K562 (cell line): ENCODE measurements around the gene USH1G. TPM values are rescaled to one million over a fixed set of nuclear protein-coding genes. Genes with fewer than 3 reads are reported as not detected.

Experiments
- ATAC-seq: fragments of 200-7000 bp; cut with Tn5 transposase; 3 replicates; pipeline ENCODE4 v1.9.1; 2020; ENCODE audit warnings: moderate library complexity
- BruUV-seq: library from RNA; stranded (reverse); fragments of 400-500 nt; replicated peaks from 2 replicates; lab custom pipeline; 2021; lab: Mats Ljungman, UMichigan
- CTCF ChIA-PET: fragments of 300-600 bp; formaldehyde crosslinking; extraction: SDS; loops from one replicate; lab custom pipeline; 2021; ENCODE audit warnings: low intra/inter-chr PET ratio; lab: Yijun Ruan, JAX
- POLR2A ChIA-PET: fragments of 300-600, 350-650 bp; sonication (Branson Sonifier 250); formaldehyde crosslinking; extraction: SDS; loops from one replicate; lab custom pipeline; 2021; ENCODE audit warnings: antibody characterized with exemption, inconsistent platforms; lab: Yijun Ruan, JAX
- DNase-seq, 4 experiments: peaks; one replicate each; pipeline versions ENCODE4 v3.0.0 to v3.0.0-alpha.2; 2011 to 2018; ENCODE audit warnings: low spot score in 3 of 4, mixed read lengths in 3 of 4; ENCODE audit errors: extremely low read depth in 1 of 4
- FAIRE-seq: peaks from 2 replicates; lab custom pipeline; 2011; peaks lifted over from hg19 to GRCh38; lab: Jason Lieb, UNC
- H2AFZ ChIP-seq: 2 replicates; pipeline ENCODE4 v1.6.0; 2011; ENCODE audit warnings: low read depth, low read length, control low read depth, inconsistent platforms
- H3K27ac ChIP-seq: fragments of 200-600 bp; 3 replicates; pipeline ENCODE4 v1.8.0; 2011; ENCODE audit warnings: low read depth, mild to moderate bottlenecking, control low read depth, inconsistent platforms, low read length, moderate library complexity, mixed read lengths; ENCODE audit errors: extremely low read depth
- H3K27me3 ChIP-seq, 2 experiments: fragments of 300-600 bp in 1 of 2; 2 replicates in 1 of 2; 3 replicates in 1 of 2; pipeline versions ENCODE4 v1.6.0 to v1.8.0; 2011; ENCODE audit warnings: inconsistent platforms in 2 of 2, low read length in 2 of 2, mild to moderate bottlenecking in 1 of 2, mixed read lengths in 1 of 2, moderate library complexity in 1 of 2; ENCODE audit not compliant: control insufficient read depth in 2 of 2, insufficient read depth in 2 of 2
- H3K36me3 ChIP-seq: fragments of 300-600 bp; 3 replicates; pipeline ENCODE4 v1.8.0; 2011; ENCODE audit warnings: mild to moderate bottlenecking, low read length, inconsistent platforms; ENCODE audit not compliant: control insufficient read depth, insufficient read depth
- H3K4me1 ChIP-seq, 2 experiments: fragments of 200-600 bp in 1 of 2; replicated peaks in 1 of 2; 2 replicates in 1 of 2; 3 replicates in 1 of 2; pipeline versions ENCODE4 v1.5.1 to v1.8.0; 2011; ENCODE audit warnings: inconsistent platforms in 2 of 2, low read length in 2 of 2, mild to moderate bottlenecking in 1 of 2, mixed read lengths in 1 of 2, moderate library complexity in 1 of 2; ENCODE audit not compliant: control insufficient read depth in 2 of 2, insufficient read depth in 2 of 2
- H3K4me2 ChIP-seq: 2 replicates; pipeline ENCODE4 v1.6.1; 2011; ENCODE audit warnings: low read length, control low read depth, inconsistent platforms, mixed read lengths; ENCODE audit not compliant: insufficient read depth
- H3K4me3 ChIP-seq: fragments of 200-600 bp; sonication (generic), shearing (Covaris generic); 2 replicates; pipeline ENCODE4 v1.5.1; 2016; ENCODE audit warnings: control low read depth, inconsistent platforms
- H3K79me2 ChIP-seq: fragments of 200-600 bp; 3 replicates; pipeline ENCODE4 v1.8.0; 2011; ENCODE audit warnings: low read length, inconsistent platforms; ENCODE audit not compliant: control insufficient read depth, insufficient read depth
- H3K9ac ChIP-seq, 2 experiments: 2 replicates each; pipeline versions ENCODE4 v1.6.0 to v1.6.1; 2011; ENCODE audit warnings: low read depth in 2 of 2, low read length in 2 of 2, control low read depth in 1 of 2, inconsistent platforms in 1 of 2, mild to moderate bottlenecking in 1 of 2, mixed read lengths in 1 of 2; ENCODE audit not compliant: insufficient read depth in 1 of 2
- H3K9me1 ChIP-seq: one replicate; pipeline ENCODE4 v1.6.0; 2011; ENCODE audit warnings: inconsistent platforms, mild to moderate bottlenecking, low read length, moderate library complexity; ENCODE audit not compliant: control insufficient read depth, insufficient read depth
- H3K9me3 ChIP-seq: replicated peaks from 2 replicates; pipeline ENCODE4 v1.5.1; 2011; ENCODE audit warnings: low read depth, low read length, inconsistent platforms; ENCODE audit not compliant: control insufficient read depth, insufficient read depth
- H4K20me1 ChIP-seq: replicated peaks from 2 replicates; pipeline ENCODE4 v1.6.1; 2011; ENCODE audit warnings: low read length, inconsistent platforms, mixed read lengths; ENCODE audit not compliant: control insufficient read depth, insufficient read depth
- KLF10 ChIP-seq: fragments of 250-450 bp; sonication (Bioruptor Pico); IDR thresholded peaks from 2 replicates; pipeline ENCODE4 v1.6.1; 2021; ENCODE audit warnings: matching md5 sums
- LEF1 ChIP-seq: fragments of 450-650 bp; IDR thresholded peaks from 2 replicates; pipeline ENCODE4 v1.6.1; 2016; ENCODE audit warnings: mild to moderate bottlenecking
- NR1H2 ChIP-seq: sonication (generic); formaldehyde crosslinking; IDR thresholded peaks from 2 replicates; pipeline ENCODE4 v1.4.0; 2020; ENCODE audit warnings: mild to moderate bottlenecking, missing genetic modification reagents
- PPARD ChIP-seq: fragments of 250-450 bp; sonication (Bioruptor Pico); IDR thresholded peaks from 2 replicates; pipeline ENCODE4 v1.8.0; 2022; ENCODE audit warnings: inconsistent platforms, mild to moderate bottlenecking, moderate library complexity
- RBM15 ChIP-seq: fragments of 200-400 bp; formaldehyde crosslinking; IDR thresholded peaks from 2 replicates; pipeline ENCODE4 v1.6.1; 2018; ENCODE audit warnings: mild to moderate bottlenecking, low read length, moderate library complexity; ENCODE audit not compliant: insufficient read depth
- SMAD3 ChIP-seq: fragments of 450-650 bp; formaldehyde crosslinking; conservative IDR thresholded peaks from 2 replicates; pipeline ENCODE4 v1.4.0; 2020; ENCODE audit warnings: mild to moderate bottlenecking
- ZBTB12 ChIP-seq: fragments of 250-450 bp; sonication (Bioruptor Pico); IDR thresholded peaks from 2 replicates; pipeline ENCODE4 v1.4.0; 2020
- ZNF324 ChIP-seq: fragments of 250-450 bp; sonication (Bioruptor Pico); IDR thresholded peaks from 2 replicates; pipeline ENCODE4 v1.4.0; 2020; ENCODE audit warnings: mild to moderate bottlenecking
- WGBS: fragments of 100-300 bp; shearing (Covaris generic); methylation state at CpG from one replicate; pipeline ENCODE4 v1.1.6; 2016; ENCODE audit warnings: low coverage, mixed read lengths; ENCODE audit not compliant: insufficient coverage; ENCODE audit errors: missing lambda C conversion rate; 5-methylcytosine and 5-hydroxymethylcytosine counted together
- in situ Hi-C: fragments of 300-500 bp; cut with MboI; formaldehyde crosslinking; loops from 4 replicates; pipeline ENCODE4 v1.15.0; 2018; ENCODE audit warnings: inconsistent platforms, mixed read lengths
- intact Hi-C: fragments of 100-400 bp; cut with micrococcal nuclease; formaldehyde crosslinking; loops from 2 replicates; pipeline ENCODE4 v1.14.2; 2022
- polyA plus RNA-seq, 8 experiments: library from polyadenylated mRNA; depleted of rRNA in 4 of 8; stranded (reverse) in 5 of 8; unstranded in 3 of 8; fragments of >200 nt; fragmentation: Nextera tagmentation in 2 of 8; fragmentation: Illumina TruSeq in 1 of 8; extraction: Ambion mirVana in 2 of 8; extraction: Trizol in 1 of 8; gene quantifications; 2 replicates each; pipeline versions ENCODE4 v1.2.1 to v1.2.3, GENCODE V29; 2011 to 2014; ENCODE audit warnings: inconsistent platforms in 1 of 8, missing spikeins in 1 of 8
- total RNA-seq, 7 experiments: library from RNA; depleted of rRNA in 6 of 7; stranded (reverse); fragments of >200 nt in 6 of 7; fragmentation: Illumina TruSeq in 2 of 7; extraction: Trizol in 2 of 7; gene quantifications; 2 replicates each; pipeline versions ENCODE4 v1.2.1 to v1.2.3, GENCODE V29; 2011 to 2021; ENCODE audit warnings: low replicate concordance in 1 of 7
- TF ChIP-seq, protein P1 (sequence below): fragments of 250-450 bp; sonication (Bioruptor Pico); IDR thresholded peaks from 2 replicates; pipeline ENCODE4 v1.8.0; 2022; ENCODE audit warnings: moderate library complexity, mild to moderate bottlenecking, inconsistent platforms
- TF ChIP-seq, protein P2 (sequence below), 2 experiments: fragments of 450-650 bp in 1 of 2; sonication (generic) in 1 of 2; formaldehyde crosslinking in 1 of 2; IDR thresholded peaks; 2 replicates each; pipeline versions ENCODE4 v1.7.1 to v1.9.0; 2016 to 2022; ENCODE audit warnings: inconsistent platforms in 1 of 2, mild to moderate bottlenecking in 1 of 2, missing genetic modification reagents in 1 of 2

USH1G gene
- total and polyA plus RNA-seq, 9 of the 15 experiments (the other 6 are each of a cell fraction or from before 2014, with no cell fraction given), result 0.22 to 1.00 (median 0.64) TPM; not detected in 2

GRCh38 chr17:74959826-74960515 is 36.9 kb upstream of the USH1G start:
- intact Hi-C loops, result loop anchor here (1.0 to 5.0 kb wide), 5 partner anchors 93 to 453 kb away; no protein-coding TSS in a partner anchor
- ATAC-seq, result peak; percentile 55
- TF ChIP-seq, protein P1, sequence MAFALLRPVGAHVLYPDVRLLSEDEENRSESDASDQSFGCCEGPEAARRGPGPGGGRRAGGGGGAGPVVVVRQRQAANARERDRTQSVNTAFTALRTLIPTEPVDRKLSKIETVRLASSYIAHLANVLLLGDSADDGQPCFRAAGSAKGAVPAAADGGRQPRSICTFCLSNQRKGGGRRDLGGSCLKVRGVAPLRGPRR (CRISPR knock-in tag), result no peak
- TF ChIP-seq NR1H2 (CRISPR knock-in tag) (no peak), KLF10 (no peak), RBM15 (no peak), ZBTB12 (no peak), ZNF324 (CRISPR knock-in tag) (no peak), LEF1 (no peak), SMAD3 (CRISPR knock-in tag) (no peak), PPARD (CRISPR knock-in tag) (no peak)
- TF ChIP-seq, protein P2, sequence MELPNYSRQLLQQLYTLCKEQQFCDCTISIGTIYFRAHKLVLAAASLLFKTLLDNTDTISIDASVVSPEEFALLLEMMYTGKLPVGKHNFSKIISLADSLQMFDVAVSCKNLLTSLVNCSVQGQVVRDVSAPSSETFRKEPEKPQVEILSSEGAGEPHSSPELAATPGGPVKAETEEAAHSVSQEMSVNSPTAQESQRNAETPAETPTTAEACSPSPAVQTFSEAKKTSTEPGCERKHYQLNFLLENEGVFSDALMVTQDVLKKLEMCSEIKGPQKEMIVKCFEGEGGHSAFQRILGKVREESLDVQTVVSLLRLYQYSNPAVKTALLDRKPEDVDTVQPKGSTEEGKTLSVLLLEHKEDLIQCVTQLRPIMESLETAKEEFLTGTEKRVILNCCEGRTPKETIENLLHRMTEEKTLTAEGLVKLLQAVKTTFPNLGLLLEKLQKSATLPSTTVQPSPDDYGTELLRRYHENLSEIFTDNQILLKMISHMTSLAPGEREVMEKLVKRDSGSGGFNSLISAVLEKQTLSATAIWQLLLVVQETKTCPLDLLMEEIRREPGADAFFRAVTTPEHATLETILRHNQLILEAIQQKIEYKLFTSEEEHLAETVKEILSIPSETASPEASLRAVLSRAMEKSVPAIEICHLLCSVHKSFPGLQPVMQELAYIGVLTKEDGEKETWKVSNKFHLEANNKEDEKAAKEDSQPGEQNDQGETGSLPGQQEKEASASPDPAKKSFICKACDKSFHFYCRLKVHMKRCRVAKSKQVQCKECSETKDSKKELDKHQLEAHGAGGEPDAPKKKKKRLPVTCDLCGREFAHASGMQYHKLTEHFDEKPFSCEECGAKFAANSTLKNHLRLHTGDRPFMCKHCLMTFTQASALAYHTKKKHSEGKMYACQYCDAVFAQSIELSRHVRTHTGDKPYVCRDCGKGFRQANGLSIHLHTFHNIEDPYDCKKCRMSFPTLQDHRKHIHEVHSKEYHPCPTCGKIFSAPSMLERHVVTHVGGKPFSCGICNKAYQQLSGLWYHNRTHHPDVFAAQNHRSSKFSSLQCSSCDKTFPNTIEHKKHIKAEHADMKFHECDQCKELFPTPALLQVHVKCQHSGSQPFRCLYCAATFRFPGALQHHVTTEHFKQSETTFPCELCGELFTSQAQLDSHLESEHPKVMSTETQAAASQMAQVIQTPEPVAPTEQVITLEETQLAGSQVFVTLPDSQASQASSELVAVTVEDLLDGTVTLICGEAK (IDR thresholded peaks at IDR 0.05), result no peak
- TF ChIP-seq, protein P2 (CRISPR knock-in tag; IDR thresholded peaks at IDR 0.05), result no peak

More at GRCh38 chr17:74959826-74960515, 36.9 kb upstream of the USH1G start:
- Histone ChIP-seq H3K9ac (peak overlapping the region in 1 of 2 experiments; percentile 44; a peak in 2 of 4 replicates), H3K27ac (no peak overlapping the region; the same call in 2 of the 3 replicates), H3K27me3 (no peaks in the 10 kb centered on the region; a peak in 1 of 5 replicates), H3K4me3 (no peak overlapping the region), H3K79me2 (no peaks in the 10 kb centered on the region), H3K36me3 (no peaks in the 10 kb centered on the region), H3K4me1 (peaks cover 10 to 46% of the 10 kb centered on the region in 2 experiments; a peak in 4 of 5 replicates), H3K9me3 (peaks cover 4% of the 10 kb centered on the region; the same call in 1 of the 2 replicates), H3K4me2 (peak overlapping the region; percentile 54), H3K9me1 (no peaks in the 10 kb centered on the region), H2AFZ (peak overlapping the region; percentile 93), H4K20me1 (no peaks in the 10 kb centered on the region)
- POLR2A ChIA-PET, result interaction anchor here (0.6 to 2.2 kb wide), 14 partner anchors 8 to 260 kb away, joined by 3 to 8 read pairs (median 4); partner anchors contain the start of gene NUP85
- WGBS, result 27% methylated on average over 10 of the region's 14 CpGs
- no TSS peak for BruUV-seq
- in situ Hi-C loops, result loop anchor here (5.0 kb wide), 4 partner anchors 38 to 218 kb away; partner anchors contain the start of genes OTOP2 and USH1G
- DNase-seq, result peak; percentile 62 to 69 (median 65)
- no peak for FAIRE-seq
- CTCF ChIA-PET, result interaction anchor here (0.5 to 6.3 kb wide), 8 partner anchors 36 to 710 kb away, joined by 3 to 86 read pairs (median 12); partner anchors contain the start of genes OTOP2 and USH1G
